ENCODE measurements around the gene ADGRG6.

ADGRG6 gene

GRCh38 chr6:142304241-142304640, 2.4 kb downstream of the ADGRG6 start:
- DNase-seq (ENCODE audit: low read depth) = no peak
- no peak for TF ChIP-seq CTCF (conservative IDR thresholded peaks at IDR 0.05; ENCODE audit: low read length)
- H3K4me3 ChIP-seq (ENCODE audit: low read length) = no peak overlapping the region

GRCh38 chr6:142306736-142307135, 4.9 kb downstream of the ADGRG6 start:
- no peak for DNase-seq (ENCODE audit: low read depth)
- no peak overlapping the region for H3K4me3 ChIP-seq (ENCODE audit: low read length)
- no peak for TF ChIP-seq CTCF (conservative IDR thresholded peaks at IDR 0.05; ENCODE audit: low read length)

- no peak for DNase-seq (ENCODE audit: low read depth)
- TF ChIP-seq CTCF (conservative IDR thresholded peaks at IDR 0.05; ENCODE audit: low read length) = no peak
- no peak overlapping the region for H3K4me3 ChIP-seq (ENCODE audit: low read length)
These were observed 6.3 kb downstream of the ADGRG6 start for GRCh38 chr6:142307963-142308748.

GRCh38 chr6:142309426-142309825, 7.6 kb downstream of the ADGRG6 start:
- TF ChIP-seq CTCF (conservative IDR thresholded peaks at IDR 0.05; ENCODE audit: low read length) = no peak
- no peak for DNase-seq (ENCODE audit: low read depth)
- H3K4me3 ChIP-seq (ENCODE audit: low read length) = no peak overlapping the region

- no peak for TF ChIP-seq CTCF (conservative IDR thresholded peaks at IDR 0.05; ENCODE audit: low read length)
- no peak overlapping the region for H3K4me3 ChIP-seq (ENCODE audit: low read length)
- DNase-seq (ENCODE audit: low read depth) = peak; percentile 76
These were observed 11.5 kb downstream of the ADGRG6 start for GRCh38 chr6:142313284-142313683.

GRCh38 chr6:142316791-142317368, 15.1 kb downstream of the ADGRG6 start:
- no peak overlapping the region for H3K4me3 ChIP-seq (ENCODE audit: low read length)
- DNase-seq (ENCODE audit: low read depth) = no peak
- TF ChIP-seq CTCF (conservative IDR thresholded peaks at IDR 0.05; ENCODE audit: low read length) = no peak

GRCh38 chr6:142318714-142319113, 16.9 kb downstream of the ADGRG6 start:
- DNase-seq (ENCODE audit: low read depth) = no peak

More at GRCh38 chr6:142318714-142319113, 16.9 kb downstream of the ADGRG6 start:
- H3K4me3 ChIP-seq (ENCODE audit: low read length) = no peak overlapping the region
- no peak for TF ChIP-seq CTCF (conservative IDR thresholded peaks at IDR 0.05; ENCODE audit: low read length)

Measured in AG10803 (cell line).